GM21423 (cell line): ENCODE measurements around the gene TMEM217.
"Not testable (repeated sequence)": the region's sequence is repeated elsewhere in the genome, so short reads cannot be mapped to it uniquely, and the experiment has no call there.

Source experiments
- ATAC-seq: cut with Tn5 transposase; IDR thresholded peaks from one replicate; pipeline ENCODE4 v1.9.1; 2021; ENCODE audit warnings: mild to moderate bottlenecking, moderate library complexity; ENCODE audit not compliant: unreplicated experiment

TMEM217 gene

GRCh38 chr6:37218511-37218910, 39.4 kb downstream of the TMEM217 start:
- no peak for ATAC-seq

GRCh38 chr6:37218061-37218460, 39.9 kb downstream of the TMEM217 start:
- no peak for ATAC-seq

- no peak for ATAC-seq
Measured at GRCh38 chr6:37212268-37212667, 45.7 kb downstream of the TMEM217 start.

- no peak for ATAC-seq
Measured at GRCh38 chr6:37210313-37210968, 47.5 kb downstream of the TMEM217 start.

GRCh38 chr6:37209461-37210205, 48.3 kb downstream of the TMEM217 start:
- ATAC-seq = no peak

GRCh38 chr6:37208793-37209192, 49.2 kb downstream of the TMEM217 start:
- ATAC-seq = no peak

GRCh38 chr6:37207903-37208456, 50.0 kb downstream of the TMEM217 start:
- peak; percentile 66 for ATAC-seq

- ATAC-seq = no peak
Measured at GRCh38 chr6:37206622-37207021, 51.3 kb downstream of the TMEM217 start.

GRCh38 chr6:37205997-37206340, 52.0 kb downstream of the TMEM217 start:
- no peak for ATAC-seq

GRCh38 chr6:37205175-37205996, 52.6 kb downstream of the TMEM217 start:
- no peak for ATAC-seq

GRCh38 chr6:37204014-37204751, 53.8 kb downstream of the TMEM217 start:
- no peak for ATAC-seq

GRCh38 chr6:37202788-37203491, 55.0 kb downstream of the TMEM217 start:
- ATAC-seq = no peak

GRCh38 chr6:37201726-37202125, 56.2 kb downstream of the TMEM217 start:
- no peak for ATAC-seq

GRCh38 chr6:37200085-37200484, 57.9 kb downstream of the TMEM217 start:
- no peak for ATAC-seq

GRCh38 chr6:37196451-37196850, 61.5 kb downstream of the TMEM217 start:
- not testable (repeated sequence) for ATAC-seq

- not testable (repeated sequence) for ATAC-seq
Measured at GRCh38 chr6:37194886-37195285, 63.1 kb downstream of the TMEM217 start.

- no peak for ATAC-seq
Measured at GRCh38 chr6:37192666-37193065, 65.3 kb downstream of the TMEM217 start.

- no peak for ATAC-seq
Measured at GRCh38 chr6:37190159-37190535, 67.8 kb downstream of the TMEM217 start.

GRCh38 chr6:37188962-37189510, 68.9 kb downstream of the TMEM217 start:
- ATAC-seq = no peak
